ENCODE results near the gene IGSF6. TPM values are rescaled to one million over a fixed set of nuclear protein-coding genes. Genes with fewer than 3 reads are reported as not detected.

The IGSF6 gene
- total RNA-seq, 1 experiment from 2014 or later = not detected

DNA sequence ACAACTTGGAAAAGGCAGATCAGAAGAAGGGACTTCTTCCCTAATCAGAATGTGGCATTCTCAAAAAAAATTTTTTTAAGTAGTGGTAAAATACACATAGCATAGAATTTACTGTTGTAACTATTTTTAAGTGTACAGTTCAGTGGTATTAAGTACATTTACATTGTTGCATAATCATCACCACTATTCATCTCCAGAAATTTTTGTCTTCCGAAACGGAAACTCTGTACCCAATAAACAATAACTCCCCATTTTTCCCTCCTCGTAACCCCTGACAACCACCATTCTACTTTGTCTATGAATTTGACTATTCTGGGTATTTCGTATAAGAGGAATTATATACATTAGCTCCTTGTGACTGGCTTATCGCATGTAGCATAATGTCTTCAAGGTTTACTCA is 34.1 kb downstream of the IGSF6 start:
- H3K79me1 ChIP-seq (ENCODE audit: insufficient read depth, low read depth, low read length, poor library complexity, severe bottlenecking) = peaks cover 10% of the 10 kb centered on the region
- no peaks in the 10 kb centered on the region for H4K20me1 ChIP-seq (ENCODE audit: control insufficient read depth, insufficient read depth, insufficient read length)
- H2BK15ac ChIP-seq (ENCODE audit: low read depth, low read length) = no peak overlapping the region
- H3K27ac ChIP-seq (ENCODE audit: insufficient read length, low read depth, low read length) = no peak overlapping the region
- H3K4me2 ChIP-seq (ENCODE audit: insufficient read depth, insufficient read length, low read length) = no peak overlapping the region
- no peak overlapping the region for H2BK12ac ChIP-seq (ENCODE audit: insufficient read length, low read depth, low read length)
- H3K56ac ChIP-seq (ENCODE audit: insufficient read length, low read depth, low read length) = no peak overlapping the region
- no peak overlapping the region for H2BK5ac ChIP-seq (ENCODE audit: insufficient read length, low read length)
- no peak overlapping the region for H3K9ac ChIP-seq (ENCODE audit: extremely low read depth, insufficient read length, low read length)
- H3K79me2 ChIP-seq (ENCODE audit: insufficient read depth, low read length) = no peaks in the 10 kb centered on the region; the same call in 1 of the 2 replicates
- no peak overlapping the region for H4K8ac ChIP-seq (replicated peaks; ENCODE audit: insufficient read length, low read depth, low read length)
- TF ChIP-seq, protein P1, sequence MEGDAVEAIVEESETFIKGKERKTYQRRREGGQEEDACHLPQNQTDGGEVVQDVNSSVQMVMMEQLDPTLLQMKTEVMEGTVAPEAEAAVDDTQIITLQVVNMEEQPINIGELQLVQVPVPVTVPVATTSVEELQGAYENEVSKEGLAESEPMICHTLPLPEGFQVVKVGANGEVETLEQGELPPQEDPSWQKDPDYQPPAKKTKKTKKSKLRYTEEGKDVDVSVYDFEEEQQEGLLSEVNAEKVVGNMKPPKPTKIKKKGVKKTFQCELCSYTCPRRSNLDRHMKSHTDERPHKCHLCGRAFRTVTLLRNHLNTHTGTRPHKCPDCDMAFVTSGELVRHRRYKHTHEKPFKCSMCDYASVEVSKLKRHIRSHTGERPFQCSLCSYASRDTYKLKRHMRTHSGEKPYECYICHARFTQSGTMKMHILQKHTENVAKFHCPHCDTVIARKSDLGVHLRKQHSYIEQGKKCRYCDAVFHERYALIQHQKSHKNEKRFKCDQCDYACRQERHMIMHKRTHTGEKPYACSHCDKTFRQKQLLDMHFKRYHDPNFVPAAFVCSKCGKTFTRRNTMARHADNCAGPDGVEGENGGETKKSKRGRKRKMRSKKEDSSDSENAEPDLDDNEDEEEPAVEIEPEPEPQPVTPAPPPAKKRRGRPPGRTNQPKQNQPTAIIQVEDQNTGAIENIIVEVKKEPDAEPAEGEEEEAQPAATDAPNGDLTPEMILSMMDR (conservative IDR thresholded peaks at IDR 0.05) = no peak
- H3K4ac ChIP-seq (ENCODE audit: low read depth, low read length) = no peak overlapping the region
- no peak overlapping the region for H3K18ac ChIP-seq (ENCODE audit: insufficient read length, low read depth, low read length)
- no peak for DNase-seq
- no peak overlapping the region for H4K5ac ChIP-seq (ENCODE audit: insufficient read length, low read depth, low read length)
- H3K27me3 ChIP-seq (ENCODE audit: insufficient read depth, low read length) = no peaks in the 10 kb centered on the region
- no peaks in the 10 kb centered on the region for H3K4me1 ChIP-seq (ENCODE audit: insufficient read depth, low read length)
- H3K23ac ChIP-seq (ENCODE audit: insufficient read length, low read depth, low read length) = no peak overlapping the region
- Mint-ChIP-seq H3K4me1 (0 out of 4 replicates have a peak, but pooled peaks cover 0 to 3% of the 10 kb centered on the region in 2 experiments), H3K36me3 (ENCODE audit: insufficient read depth in 1 of 3, low read depth in 3 of 3) (peaks cover 4 to 46% (median 28%) of the 10 kb centered on the region in 3 experiments; a peak in 6 of 7 replicates), H3K27ac (no peak overlapping the region), H3K27me3 (ENCODE audit: low read depth) (no peaks in the 10 kb centered on the region), H3K4me3 (no peak overlapping the region), H3K9me3 (no peaks in the 10 kb centered on the region)
- no peak overlapping the region for H3K14ac ChIP-seq (ENCODE audit: insufficient read depth, low read length)
- no peaks in the 10 kb centered on the region for H3K9me3 ChIP-seq (ENCODE audit: control insufficient read depth, low read depth, low read length)
- H3K23me2 ChIP-seq (ENCODE audit: insufficient read length, low read depth, low read length, poor library complexity, severe bottlenecking) = no peaks in the 10 kb centered on the region
- no peak overlapping the region for H3T11ph ChIP-seq (ENCODE audit: low read length)
- no peak overlapping the region for H4K91ac ChIP-seq (ENCODE audit: insufficient read length, low read depth, low read length)
- no peak overlapping the region for H2BK120ac ChIP-seq (ENCODE audit: low read depth, low read length, poor library complexity, severe bottlenecking)
- H2AK5ac ChIP-seq (ENCODE audit: insufficient read length, low read length) = no peak overlapping the region
- no peak overlapping the region for H2BK20ac ChIP-seq (ENCODE audit: low read depth, low read length, poor library complexity, severe bottlenecking)
- H2AFZ ChIP-seq (ENCODE audit: low read length) = no peak overlapping the region
- no CpG with 5 or more reads among the region's 5 CpGs for WGBS (ENCODE audit: extremely low coverage, insufficient read length, low lambda C conversion rate)
